SK-N-SH (cell line): ENCODE data around the gene MAPKAP1. TPM values are rescaled to one million over a fixed set of nuclear protein-coding genes. Genes with fewer than 3 reads are reported as not detected.

Experiments used
- CTCF ChIA-PET: fragments of 300-600, 350-600 bp; formaldehyde crosslinking; extraction: SDS; loops from one replicate; lab custom pipeline; 2021; lab: Yijun Ruan, JAX
- POLR2A ChIA-PET: fragments of 350-600 bp; sonication (Branson Sonifier 250); formaldehyde crosslinking; extraction: SDS; loops from one replicate; lab custom pipeline; 2020; ENCODE audit warnings: antibody characterized with exemption, inconsistent platforms; lab: Yijun Ruan, JAX
- DNase-seq: peaks from one replicate; pipeline ENCODE4 v3.0.0; 2012
- H2AFZ ChIP-seq: fragments of 200-600 bp; sonication (generic); 2 replicates; pipeline ENCODE4 v1.8.1; 2016; ENCODE audit warnings: antibody characterized with exemption, mild to moderate bottlenecking, low read depth
- H3F3A ChIP-seq: fragments of 200-600 bp; sonication (generic); replicated peaks from 2 replicates; pipeline ENCODE3; 2016; ENCODE audit warnings: antibody characterized with exemption, mild to moderate bottlenecking; ENCODE audit not compliant: insufficient read depth
- H3K27ac ChIP-seq, 2 experiments: fragments of 200-500 bp in 1 of 2; fragments of 200-600 bp in 1 of 2; sonication (Bioruptor generic) in 1 of 2; sonication (generic), shearing (Covaris generic) in 1 of 2; 2 replicates each; pipeline versions ENCODE4 v1.5.1 to v1.6.1; 2014 to 2016; ENCODE audit warnings: low read depth in 2 of 2, inconsistent platforms in 1 of 2, low read length in 1 of 2, mild to moderate bottlenecking in 1 of 2, mixed read lengths in 1 of 2
- H3K27me3 ChIP-seq: fragments of 200-600 bp; sonication (generic), shearing (Covaris generic); 2 replicates; pipeline ENCODE4 v1.6.1; 2016; ENCODE audit warnings: mixed run types; ENCODE audit not compliant: insufficient read depth
- H3K36me3 ChIP-seq, 2 experiments: fragments of 200-500 bp in 1 of 2; fragments of 200-600 bp in 1 of 2; sonication (Bioruptor generic) in 1 of 2; sonication (generic) in 1 of 2; replicated peaks in 1 of 2; 2 replicates each; pipeline versions ENCODE3 to v1.5.1; 2014 to 2016; ENCODE audit warnings: low read length in 1 of 2, mild to moderate bottlenecking in 1 of 2; ENCODE audit not compliant: insufficient read depth in 2 of 2, control insufficient read depth in 1 of 2
- H3K4me1 ChIP-seq, 2 experiments: fragments of 200-500 bp in 1 of 2; fragments of 200-600 bp in 1 of 2; sonication (Bioruptor generic) in 1 of 2; sonication (generic), shearing (Covaris generic) in 1 of 2; 2 replicates each; pipeline versions ENCODE4 v1.5.1 to v1.6.1; 2014 to 2016; ENCODE audit warnings: low read depth in 1 of 2, low read length in 1 of 2, mixed run types in 1 of 2; ENCODE audit not compliant: insufficient read depth in 2 of 2, control insufficient read depth in 1 of 2
- H3K4me2 ChIP-seq: fragments of 200-600 bp; sonication (generic), shearing (Covaris generic); 2 replicates; pipeline ENCODE4 v1.6.1; 2017; ENCODE audit warnings: mixed run types
- H3K4me3 ChIP-seq, 2 experiments: fragments of 200-500 bp in 1 of 2; fragments of 200-600 bp in 1 of 2; sonication (Bioruptor generic) in 1 of 2; sonication (generic), shearing (Covaris generic) in 1 of 2; 2 replicates each; pipeline versions ENCODE4 v1.5.1 to v1.8.1; 2014 to 2016; ENCODE audit warnings: low read depth in 2 of 2, inconsistent platforms in 1 of 2, low read length in 1 of 2, mild to moderate bottlenecking in 1 of 2, mixed read lengths in 1 of 2, moderate library complexity in 1 of 2
- H3K79me2 ChIP-seq: fragments of 200-600 bp; sonication (generic); 2 replicates; pipeline ENCODE4 v1.8.1; 2017; ENCODE audit warnings: mild to moderate bottlenecking; ENCODE audit not compliant: insufficient read depth
- H3K9ac ChIP-seq: fragments of 200-600 bp; sonication (generic); 2 replicates; pipeline ENCODE4 v1.6.1; 2017; ENCODE audit warnings: mixed run types
- H3K9me2 ChIP-seq: fragments of 200-600 bp; sonication (generic); 2 replicates; pipeline ENCODE4 v1.6.1; 2017; ENCODE audit warnings: mixed run types
- H3K9me3 ChIP-seq: fragments of 200-600 bp; sonication (generic); 2 replicates; pipeline ENCODE4 v1.6.1; 2017; ENCODE audit warnings: mixed run types, mild to moderate bottlenecking, moderate library complexity
- H4K20me1 ChIP-seq: fragments of 200-600 bp; sonication (generic); 2 replicates; pipeline ENCODE4 v1.6.1; 2017; ENCODE audit warnings: mild to moderate bottlenecking, mixed run types; ENCODE audit not compliant: insufficient read depth
- CTCF ChIP-seq: fragments of 200-600 bp; sonication (generic); IDR thresholded peaks from 2 replicates; pipeline ENCODE4 v1.6.1; 2017; ENCODE audit warnings: antibody characterized with exemption, mild to moderate bottlenecking, moderate library complexity
- NRF1 ChIP-seq: IDR thresholded peaks from 2 replicates; pipeline ENCODE4 v1.6.1; 2012; ENCODE audit warnings: low read depth, mild to moderate bottlenecking, low read length
- POLR2AphosphoS5 ChIP-seq: IDR thresholded peaks from 2 replicates; pipeline ENCODE4 v1.6.1; 2012; ENCODE audit warnings: low read depth, low read length
- RAD21 ChIP-seq: IDR thresholded peaks from 2 replicates; pipeline ENCODE4 v1.6.1; 2012; ENCODE audit warnings: mild to moderate bottlenecking, low read length
- REST ChIP-seq: IDR thresholded peaks from 2 replicates; pipeline ENCODE4 v1.6.1; 2012; ENCODE audit warnings: mild to moderate bottlenecking, low read depth, low read length, moderate library complexity
- RXRA ChIP-seq: IDR thresholded peaks from 2 replicates; pipeline ENCODE4 v1.4.0; 2012; ENCODE audit warnings: low read depth, mild to moderate bottlenecking, borderline replicate concordance
- SIN3A ChIP-seq: IDR thresholded peaks from 2 replicates; pipeline ENCODE4 v1.6.1; 2012; ENCODE audit warnings: low read depth, mild to moderate bottlenecking, low read length, moderate library complexity, borderline replicate concordance
- SMC3 ChIP-seq: IDR thresholded peaks from 2 replicates; pipeline ENCODE4 v1.6.1; 2012; ENCODE audit warnings: low read depth, low read length, improper control_type of control experiment
- WGBS: methylation state at CpG from one replicate; pipeline ENCODE4 v1.1.6; 2017; ENCODE audit warnings: low lambda C conversion rate; 5-methylcytosine and 5-hydroxymethylcytosine counted together
- polyA plus RNA-seq, 3 experiments: library from polyadenylated mRNA; depleted of rRNA; stranded (reverse); fragments of >200 nt; gene quantifications; 2 replicates each; pipeline ENCODE4 v1.2.3, GENCODE V29; 2012
- TF ChIP-seq, protein P1 (sequence below): fragments of 150-350 bp; IDR thresholded peaks from 2 replicates; pipeline ENCODE4 v1.6.1; 2017; ENCODE audit warnings: antibody characterized with exemption, low read length, low read depth, borderline replicate concordance
- TF ChIP-seq, protein P2 (sequence below): IDR thresholded peaks from 2 replicates; pipeline ENCODE4 v1.4.0; 2012; ENCODE audit warnings: low read depth, borderline replicate concordance

MAPKAP1 gene
- polyA plus RNA-seq, 1 of the 3 experiments (the other 2 are of a cell fraction) = 117 TPM

DNA sequence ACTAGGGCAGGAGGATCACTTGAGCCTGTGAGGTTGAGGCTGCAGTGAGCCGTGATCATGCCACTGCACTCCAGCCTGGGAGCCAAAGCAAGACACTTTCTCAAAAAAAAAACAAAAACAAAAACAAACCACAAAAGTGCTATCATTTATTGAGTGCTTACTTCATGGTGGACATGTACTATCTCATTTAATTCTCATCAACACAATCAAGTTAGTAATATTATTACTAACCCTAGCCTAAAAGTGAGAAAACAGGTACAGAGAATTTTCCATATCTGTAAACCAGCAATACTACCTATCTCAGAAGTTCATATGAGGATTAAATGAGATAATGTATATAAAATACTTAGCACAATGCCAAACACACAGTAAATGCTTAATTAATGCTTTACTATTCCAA, 85.8 kb downstream of the MAPKAP1 start:
- Histone ChIP-seq H3K79me2 (peaks cover 69% of the 10 kb centered on the region), H2AFZ (no peak overlapping the region), H3K9me3 (no peaks in the 10 kb centered on the region), H3K27me3 (no peaks in the 10 kb centered on the region), H3K4me2 (no peak overlapping the region), H4K20me1 (peaks cover 11% of the 10 kb centered on the region; the same call in 1 of the 2 replicates), H3K36me3 (peaks cover 0 to 4% of the 10 kb centered on the region in 2 experiments), H3K27ac (no peak overlapping the region; a peak in 1 of 4 replicates), H3K9ac (no peak overlapping the region)
- CTCF ChIA-PET = interaction anchor here (0.7 to 4.0 kb wide), 2 partner anchors 31 to 213 kb away, joined by 3 to 15 read pairs; no protein-coding TSS in a partner anchor
- POLR2A ChIA-PET = no interaction called here
- DNase-seq = no peak
- 93% methylated on average over 1 of the region's 1 CpG for WGBS
- TF ChIP-seq, protein P1, sequence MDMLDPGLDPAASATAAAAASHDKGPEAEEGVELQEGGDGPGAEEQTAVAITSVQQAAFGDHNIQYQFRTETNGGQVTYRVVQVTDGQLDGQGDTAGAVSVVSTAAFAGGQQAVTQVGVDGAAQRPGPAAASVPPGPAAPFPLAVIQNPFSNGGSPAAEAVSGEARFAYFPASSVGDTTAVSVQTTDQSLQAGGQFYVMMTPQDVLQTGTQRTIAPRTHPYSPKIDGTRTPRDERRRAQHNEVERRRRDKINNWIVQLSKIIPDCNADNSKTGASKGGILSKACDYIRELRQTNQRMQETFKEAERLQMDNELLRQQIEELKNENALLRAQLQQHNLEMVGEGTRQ = no peak
- TF ChIP-seq, all 33 proteins: peak for 0
- Histone ChIP-seq H3K4me3 (no peak overlapping the region), H3K9me2 (no peaks in the 10 kb centered on the region), H3K4me1 (peaks cover 2% of the 10 kb centered on the region in 2 experiments; a peak in 3 of 4 replicates), H3F3A (peaks cover 5% of the 10 kb centered on the region)

- Histone ChIP-seq H4K20me1 (0 out of 2 replicates have a peak, but pooled peaks cover 7% of the 10 kb centered on the region), H3K36me3 (peaks cover 0 to 4% of the 10 kb centered on the region in 2 experiments), H3K27me3 (no peaks in the 10 kb centered on the region), H3K4me2 (no peak overlapping the region), H3K9me3 (no peaks in the 10 kb centered on the region), H3K4me3 (no peak overlapping the region), H3K79me2 (peaks cover 69% of the 10 kb centered on the region), H3K9ac (no peak overlapping the region), H3F3A (peaks cover 9% of the 10 kb centered on the region), H3K9me2 (no peaks in the 10 kb centered on the region), H3K27ac (no peak overlapping the region), H2AFZ (no peak overlapping the region), H3K4me1 (no peaks in the 10 kb centered on the region; a peak in 1 of 4 replicates)
- ChIA-PET CTCF (interaction anchor here (0.7 to 4.0 kb wide), 3 partner anchors 30 to 351 kb away, joined by 3 to 15 read pairs (median 3); no protein-coding TSS in a partner anchor), POLR2A (no interaction called here)
- TF ChIP-seq RXRA = no peak
- no peak for TF ChIP-seq POLR2AphosphoS5
- no peak for TF ChIP-seq SIN3A
- TF ChIP-seq CTCF = no peak
- TF ChIP-seq, protein P1 = no peak
- no peak for DNase-seq
- 96% methylated on average over 5 of the region's 5 CpGs for WGBS
Observed at GRCh38 chr9:125620216-125620615, 86.8 kb downstream of the MAPKAP1 start.

DNA sequence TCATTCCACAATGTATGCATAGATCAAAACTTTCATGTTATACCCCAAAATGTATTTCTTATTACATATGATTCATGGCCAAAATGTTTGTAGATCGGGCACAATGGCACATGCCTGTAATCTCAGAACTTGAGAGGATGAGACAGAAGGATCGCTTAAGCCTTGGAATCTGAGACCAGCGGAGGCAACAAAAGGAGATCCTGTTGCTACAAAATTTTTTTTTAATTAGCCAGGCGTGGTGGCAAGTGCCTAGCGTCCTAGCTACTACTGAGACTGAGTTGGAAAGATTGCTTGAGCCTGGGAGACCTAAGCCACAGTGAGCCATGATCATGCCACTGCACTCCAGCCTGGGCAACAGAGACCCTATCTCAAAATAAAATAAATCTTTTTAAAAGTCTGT, 89.9 kb downstream of the MAPKAP1 start:
- DNase-seq = no peak
- H4K20me1 ChIP-seq = peaks cover 13% of the 10 kb centered on the region; the same call in 1 of the 2 replicates
- no peak overlapping the region for H3K4me3 ChIP-seq
- POLR2A ChIA-PET = no interaction called here
- H3K9me2 ChIP-seq = no peaks in the 10 kb centered on the region
- H3K27ac ChIP-seq = no peak overlapping the region
- H3K9ac ChIP-seq = no peak overlapping the region
- H3F3A ChIP-seq = peaks cover 9% of the 10 kb centered on the region
- CTCF ChIA-PET = interaction anchor here (2.8 to 4.0 kb wide), 2 partner anchors 59 to 209 kb away, joined by 12 to 15 read pairs; no protein-coding TSS in a partner anchor
- no peak overlapping the region for H3K4me2 ChIP-seq
- WGBS = 92% methylated on average over 5 of the region's 5 CpGs
- H3K36me3 ChIP-seq = peaks cover 0 to 4% of the 10 kb centered on the region in 2 experiments
- peaks cover 94% of the 10 kb centered on the region for H3K79me2 ChIP-seq
- H3K9me3 ChIP-seq = no peaks in the 10 kb centered on the region
- no peaks in the 10 kb centered on the region; a peak in 1 of 4 replicates for H3K4me1 ChIP-seq
- no peak overlapping the region for H2AFZ ChIP-seq
- no peaks in the 10 kb centered on the region for H3K27me3 ChIP-seq
- TF ChIP-seq SMC3 = no peak
- TF ChIP-seq NRF1 = no peak
- TF ChIP-seq, protein P2, sequence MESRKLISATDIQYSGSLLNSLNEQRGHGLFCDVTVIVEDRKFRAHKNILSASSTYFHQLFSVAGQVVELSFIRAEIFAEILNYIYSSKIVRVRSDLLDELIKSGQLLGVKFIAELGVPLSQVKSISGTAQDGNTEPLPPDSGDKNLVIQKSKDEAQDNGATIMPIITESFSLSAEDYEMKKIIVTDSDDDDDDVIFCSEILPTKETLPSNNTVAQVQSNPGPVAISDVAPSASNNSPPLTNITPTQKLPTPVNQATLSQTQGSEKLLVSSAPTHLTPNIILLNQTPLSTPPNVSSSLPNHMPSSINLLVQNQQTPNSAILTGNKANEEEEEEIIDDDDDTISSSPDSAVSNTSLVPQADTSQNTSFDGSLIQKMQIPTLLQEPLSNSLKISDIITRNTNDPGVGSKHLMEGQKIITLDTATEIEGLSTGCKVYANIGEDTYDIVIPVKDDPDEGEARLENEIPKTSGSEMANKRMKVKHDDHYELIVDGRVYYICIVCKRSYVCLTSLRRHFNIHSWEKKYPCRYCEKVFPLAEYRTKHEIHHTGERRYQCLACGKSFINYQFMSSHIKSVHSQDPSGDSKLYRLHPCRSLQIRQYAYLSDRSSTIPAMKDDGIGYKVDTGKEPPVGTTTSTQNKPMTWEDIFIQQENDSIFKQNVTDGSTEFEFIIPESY = no peak
- TF ChIP-seq POLR2AphosphoS5 = no peak
- TF ChIP-seq RAD21 = no peak
- TF ChIP-seq REST = no peak
